HG03025 (cell line): Measurements from ENCODE around the gene POFUT2.

ENCODE experiments used
- ATAC-seq: cut with Tn5 transposase; IDR thresholded peaks from one replicate; pipeline ENCODE4 v1.9.1; 2021; ENCODE audit warnings: mild to moderate bottlenecking, moderate library complexity; ENCODE audit not compliant: unreplicated experiment, low FRiP score

POFUT2 gene

GRCh38 chr21:45228656-45229240 is 58.9 kb downstream of the POFUT2 start:
- no peak for ATAC-seq

- ATAC-seq, result no peak
Observed at GRCh38 chr21:45228171-45228641, 59.5 kb downstream of the POFUT2 start.

- no peak for ATAC-seq
Observed at GRCh38 chr21:45227735-45228134, 60.0 kb downstream of the POFUT2 start.

DNA sequence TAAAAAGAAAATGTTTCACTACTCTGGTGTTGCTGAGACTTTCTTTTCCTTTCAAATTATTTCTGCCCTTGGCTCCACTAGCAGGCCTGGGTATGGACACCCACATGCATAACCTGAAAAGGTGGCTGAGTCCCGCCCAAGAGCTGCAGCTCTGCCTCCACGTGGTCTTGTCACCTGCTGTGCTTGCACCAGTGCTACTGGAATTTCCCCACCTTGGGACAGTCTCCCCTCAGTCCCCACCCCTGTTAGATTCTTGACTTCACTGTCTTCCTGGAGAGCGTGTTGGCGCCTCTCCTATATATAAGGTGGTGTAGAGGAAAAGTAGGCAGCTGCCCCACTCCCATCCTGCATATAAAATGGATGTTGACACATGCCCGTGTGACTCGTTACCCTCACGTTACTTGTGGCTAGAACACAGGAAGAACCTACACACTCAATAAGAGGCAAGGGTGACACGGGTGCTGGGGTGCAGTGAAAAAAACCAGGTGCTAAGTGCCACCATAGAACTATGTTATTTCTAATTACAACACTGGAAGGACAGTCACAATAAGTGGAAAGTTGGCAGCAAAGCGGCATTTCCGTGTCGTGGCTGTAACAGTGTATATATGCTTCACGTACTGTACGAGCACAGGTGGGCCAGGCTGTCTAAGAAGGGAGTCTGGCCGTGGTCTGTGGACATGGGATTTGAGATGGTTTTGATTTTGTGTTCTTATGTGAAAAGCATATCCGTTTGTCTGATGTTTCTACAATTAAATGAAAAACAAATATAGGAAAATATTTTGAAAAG is 61.0 kb downstream of the POFUT2 start:
- no peak for ATAC-seq

- ATAC-seq, result no peak
Observed at GRCh38 chr21:45225741-45226327, 61.9 kb downstream of the POFUT2 start.

DNA sequence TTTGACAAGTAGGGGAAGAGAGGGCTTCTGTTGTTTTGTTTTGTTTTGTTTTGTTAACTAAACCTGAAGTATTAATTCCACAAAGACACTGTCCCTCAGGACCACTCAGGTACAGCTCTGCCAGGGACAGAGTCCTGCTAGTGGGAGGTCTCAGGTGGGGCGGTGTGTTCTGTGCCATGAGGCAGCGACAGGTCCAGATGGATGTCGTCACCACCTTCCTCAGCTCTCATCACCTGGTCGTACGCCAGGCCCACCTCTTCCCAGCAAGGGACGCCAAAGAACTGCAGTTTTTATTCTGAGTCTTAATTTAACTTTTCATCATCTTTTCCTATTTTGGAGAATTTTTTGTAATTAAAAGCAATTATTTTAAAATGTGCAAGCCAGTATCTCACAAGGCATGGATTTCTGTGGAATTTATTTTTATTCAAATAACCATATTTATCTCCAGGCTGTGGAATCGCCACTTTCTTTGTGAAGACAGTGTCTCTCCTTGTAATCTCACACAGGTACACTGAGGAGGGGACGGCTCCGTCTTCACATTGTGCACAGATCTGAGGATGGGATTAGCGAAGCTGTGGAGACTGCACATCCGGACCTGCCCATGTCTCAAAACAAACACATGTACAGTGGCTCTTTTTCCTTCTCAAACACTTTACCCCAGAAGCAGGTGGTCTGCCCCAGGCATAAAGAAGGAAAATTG is 62.5 kb downstream of the POFUT2 start:
- ATAC-seq, result no peak

- no peak for ATAC-seq
Observed at GRCh38 chr21:45224189-45224938, 63.3 kb downstream of the POFUT2 start.

DNA sequence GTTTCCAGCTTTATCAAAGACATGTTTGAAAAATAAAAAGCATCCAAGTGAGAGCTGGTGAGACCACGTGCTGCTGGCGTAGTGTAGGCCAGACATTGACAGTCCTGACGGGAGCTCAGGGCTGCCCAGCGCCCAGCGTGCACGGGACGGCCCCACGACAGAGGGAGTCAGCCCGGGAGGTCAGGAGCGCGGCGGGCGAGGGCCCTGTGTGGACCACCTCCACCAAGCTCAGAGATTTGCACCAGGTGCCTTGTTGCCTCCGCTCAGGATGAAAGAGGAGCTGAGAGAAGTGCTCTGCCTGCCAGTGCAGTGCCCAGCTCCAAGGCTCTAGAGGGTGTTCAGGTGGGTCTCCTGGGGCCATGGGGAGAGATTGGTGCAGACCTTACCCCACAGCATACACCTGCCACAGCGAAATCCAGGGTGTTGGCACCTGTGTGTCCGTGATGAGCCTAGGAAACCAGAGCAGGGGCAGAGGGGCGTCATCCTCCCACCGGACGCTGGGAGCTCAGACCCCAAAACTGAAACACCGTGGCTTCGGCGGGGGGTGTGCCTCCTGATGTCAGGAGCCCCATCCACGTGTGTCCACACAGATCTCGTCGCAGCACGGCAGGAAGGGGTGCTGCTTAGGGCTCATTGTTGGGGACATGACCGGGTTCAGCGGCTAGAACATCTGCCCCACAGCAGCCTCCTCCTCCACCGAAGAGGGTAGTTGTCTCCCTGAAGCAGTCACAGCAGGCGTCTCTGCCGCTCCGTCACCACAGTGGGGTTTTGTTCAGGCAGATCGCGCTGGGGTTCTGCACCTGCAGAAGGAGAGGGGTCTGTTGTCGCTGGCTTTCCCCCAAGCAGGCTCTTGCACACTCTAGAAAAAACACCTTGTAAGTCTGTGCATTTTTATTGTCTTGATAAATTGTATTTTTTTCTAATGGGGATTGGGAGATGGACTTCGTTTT is 64.2 kb downstream of the POFUT2 start:
- ATAC-seq, result no peak

GRCh38 chr21:45222001-45222400 is 65.7 kb downstream of the POFUT2 start:
- no peak for ATAC-seq

DNA sequence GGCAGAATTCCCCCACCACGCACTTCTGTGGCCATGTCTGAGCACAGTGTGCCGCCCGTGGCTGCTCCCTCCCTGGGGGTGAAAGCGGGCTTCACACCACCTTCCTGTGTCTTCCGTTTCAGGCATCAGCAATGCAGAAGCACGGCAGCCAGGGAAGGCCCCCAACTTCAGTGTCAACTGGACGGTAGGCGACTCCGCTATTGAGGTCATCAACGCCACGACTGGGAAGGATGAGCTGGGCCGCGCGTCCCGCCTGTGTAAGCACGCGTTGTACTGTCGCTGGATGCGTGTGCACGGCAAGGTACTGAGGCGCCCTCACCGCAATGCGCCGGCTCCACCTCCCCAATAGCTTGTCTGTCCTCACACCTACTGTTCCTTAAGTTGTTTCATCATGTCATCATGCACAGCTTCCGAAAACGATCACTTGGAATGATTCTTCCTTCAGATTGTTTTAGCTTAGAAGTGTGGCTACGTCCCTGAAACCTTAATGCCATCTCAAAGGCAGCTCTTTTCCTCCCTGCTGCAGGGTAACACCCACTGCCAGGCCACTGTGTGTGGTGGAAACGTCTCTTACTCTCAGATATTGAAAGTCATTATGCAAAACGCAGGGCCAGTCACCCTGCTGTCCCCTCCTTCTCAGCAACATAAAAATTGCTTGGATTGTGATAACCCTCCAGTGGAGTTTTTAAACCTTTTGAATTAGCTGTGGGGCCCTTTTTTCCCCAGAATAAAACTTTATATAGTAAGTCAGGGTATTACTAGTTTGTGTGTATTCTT is 66.8 kb downstream of the POFUT2 start:
- no peak for ATAC-seq

DNA sequence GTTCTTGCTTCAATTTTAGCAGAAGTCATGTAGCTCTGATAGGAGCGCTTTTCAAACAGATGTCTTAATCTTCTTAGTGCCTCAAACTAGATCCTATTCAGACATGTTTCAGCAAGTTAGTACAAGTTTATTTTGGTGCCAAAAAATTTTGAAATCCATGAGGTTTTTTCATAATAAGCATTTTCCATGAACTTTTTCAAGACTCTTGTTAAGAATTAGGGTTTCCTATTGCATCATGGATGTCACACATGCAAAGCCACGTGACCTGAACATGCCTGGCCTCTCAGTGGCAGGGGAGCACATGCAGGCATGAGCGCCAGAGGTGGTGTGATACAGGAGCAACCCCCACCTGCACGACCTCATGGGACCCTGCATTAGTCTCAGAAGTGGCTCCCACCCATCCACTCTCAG is 67.6 kb downstream of the POFUT2 start:
- no peak for ATAC-seq

DNA sequence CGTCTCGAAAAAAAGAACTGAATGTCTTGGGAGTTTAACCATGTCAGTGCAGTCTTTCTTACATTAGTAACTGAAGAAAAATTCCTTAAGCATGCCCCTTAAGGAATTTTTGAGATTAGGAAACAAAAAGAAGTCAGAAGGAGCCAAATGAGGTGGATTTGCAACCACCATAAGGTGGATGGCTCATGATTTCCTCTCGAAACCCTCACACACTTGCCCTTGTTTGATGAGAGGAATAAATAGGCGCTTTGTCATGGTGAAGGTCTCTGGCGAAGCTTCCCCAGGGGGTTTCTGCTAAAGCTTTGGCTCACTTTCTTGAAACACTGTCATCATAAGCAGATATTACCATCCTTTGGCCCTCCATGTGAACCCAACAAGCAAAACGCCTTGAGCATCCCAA is 68.2 kb downstream of the POFUT2 start:
- no peak for ATAC-seq

DNA sequence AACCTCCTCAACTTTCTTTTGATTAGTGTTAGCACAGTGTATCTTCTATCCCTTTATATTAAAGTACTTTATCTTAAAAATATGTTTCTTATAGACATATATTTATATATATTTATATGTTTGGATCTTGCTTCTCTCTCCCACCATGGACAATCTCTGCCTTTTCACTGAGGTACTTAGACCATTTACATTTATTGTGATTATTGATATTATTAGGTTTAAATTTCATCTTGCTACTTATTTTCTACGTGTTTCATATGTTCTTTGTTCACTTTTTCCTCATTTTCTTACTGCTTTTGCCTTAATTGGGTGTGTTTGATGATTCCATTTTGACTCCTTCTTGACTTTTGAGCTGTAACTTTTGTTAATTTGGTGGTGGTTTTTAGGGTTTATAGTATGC is 70.7 kb downstream of the POFUT2 start:
- ATAC-seq, result no peak

DNA sequence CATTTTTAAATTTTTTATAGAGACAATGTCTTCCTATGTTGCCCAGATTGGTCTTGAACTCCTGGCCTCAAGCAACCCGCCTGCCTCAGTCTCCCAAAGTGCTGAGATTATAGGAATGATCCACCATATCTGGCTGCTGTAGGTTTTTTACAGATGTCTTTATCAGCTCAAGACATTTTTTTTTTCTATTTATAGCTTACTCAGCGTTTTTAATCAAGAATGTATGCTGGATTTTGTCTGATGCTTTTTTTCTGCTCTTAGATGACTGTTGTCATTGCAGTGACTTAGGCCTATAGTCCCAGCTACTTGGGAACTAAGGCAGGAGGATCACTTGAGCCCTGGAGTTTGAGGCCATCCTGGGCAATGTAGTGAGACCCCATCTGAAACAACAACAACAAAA is 72.5 kb downstream of the POFUT2 start:
- no peak for ATAC-seq
